Hematopoietic multipotent progenitor cell treated with erythropoietin and hydrocortisone succinate and interleukin-3 and kit ligand, for 17 days (in vitro differentiated cells): ENCODE measurements around the gene NLRP14.

ENCODE experiments used
- DNase-seq: peaks from one replicate; pipeline ENCODE4 v3.0.0-alpha.2; 2015; ENCODE audit warnings: low spot score

NLRP14 gene

DNA sequence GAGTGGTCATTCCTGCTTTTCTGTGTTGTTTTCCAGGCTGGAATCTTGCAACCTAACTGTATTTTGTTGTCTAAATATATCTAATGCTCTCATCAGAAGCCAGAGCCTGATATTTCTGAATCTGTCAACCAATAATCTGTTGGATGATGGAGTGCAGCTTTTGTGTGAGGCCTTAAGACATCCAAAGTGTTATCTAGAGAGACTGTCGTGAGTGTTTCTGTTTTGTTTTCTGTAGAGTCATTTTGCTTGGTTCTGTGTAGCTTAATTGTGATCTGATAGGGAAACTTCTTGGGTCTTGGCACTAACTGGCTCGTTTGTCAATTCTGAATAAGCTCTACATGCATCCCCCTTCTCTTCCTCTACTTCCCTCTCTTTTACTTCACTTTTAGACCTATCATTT lies 37.4 kb downstream of the NLRP14 start:
- no peak for DNase-seq

DNA sequence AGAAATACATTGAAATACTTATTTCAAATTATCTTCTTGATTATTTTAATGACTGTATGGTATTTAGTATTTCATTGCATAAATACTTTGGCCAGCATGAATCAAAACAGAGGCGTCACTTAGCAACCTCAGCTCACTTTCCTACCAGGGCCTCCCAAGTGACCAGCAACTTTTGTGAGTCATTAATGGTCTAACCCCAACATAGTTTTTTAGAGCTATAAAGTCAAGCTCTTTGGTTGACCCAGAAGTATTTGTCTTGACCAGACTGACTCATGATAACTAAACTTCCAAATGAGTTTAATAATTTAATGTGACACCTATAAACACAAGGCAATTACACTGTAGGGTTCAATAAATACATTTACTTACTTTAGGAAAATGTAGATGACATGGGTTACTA lies 40.6 kb downstream of the NLRP14 start:
- DNase-seq, result no peak

DNA sequence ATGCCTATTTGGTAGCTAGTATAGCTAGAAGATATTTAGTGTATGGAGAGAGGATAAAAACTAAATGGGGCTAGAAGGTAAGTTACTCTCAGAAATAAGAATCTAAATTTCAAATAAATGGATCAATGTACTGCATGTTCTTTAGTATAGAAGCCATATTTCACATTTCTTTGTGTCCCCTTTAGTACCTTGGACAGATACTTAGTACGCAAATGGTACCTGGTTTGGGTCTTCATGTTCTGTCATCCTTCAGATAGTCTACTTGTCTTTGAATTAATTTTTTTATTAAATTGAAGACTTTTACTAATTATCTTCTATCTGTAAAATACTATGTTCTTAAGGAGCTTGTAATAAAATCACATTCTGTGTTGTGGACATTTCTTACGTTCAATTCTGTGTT lies 42.3 kb downstream of the NLRP14 start:
- DNase-seq, result no peak

DNA sequence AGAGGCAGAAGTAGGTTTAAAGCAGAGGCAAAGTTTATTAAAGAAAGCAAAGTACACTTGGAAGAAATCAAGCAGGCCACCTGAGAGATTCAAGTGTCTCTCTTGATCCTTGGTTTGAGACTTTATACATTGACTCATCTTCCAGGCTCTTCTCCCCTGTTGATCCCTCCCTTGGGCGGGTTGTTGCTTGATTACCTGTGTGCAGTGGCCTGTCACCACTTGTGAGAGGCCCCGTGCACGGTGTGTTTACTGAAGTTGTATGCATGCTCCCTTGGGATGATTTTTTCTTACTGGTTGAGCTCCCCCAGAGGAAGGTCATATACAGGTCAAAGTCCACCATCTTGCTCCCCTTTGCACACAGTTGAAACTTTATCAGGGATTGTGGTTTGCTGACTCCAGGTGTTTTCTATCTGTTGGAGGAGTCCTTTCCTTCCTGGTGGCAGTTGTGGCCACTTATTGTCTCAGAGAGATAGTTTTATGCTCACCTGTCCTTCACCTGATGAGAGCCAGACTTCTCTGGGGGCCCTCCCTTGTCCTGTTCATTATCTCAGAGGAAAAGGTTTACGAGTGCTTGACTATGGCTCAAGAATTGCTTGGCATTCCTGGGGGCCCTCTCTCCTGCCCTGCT lies 52.2 kb downstream of the NLRP14 start:
- DNase-seq, result no peak

- DNase-seq, result no peak
Measured at GRCh38 chr11:7077101-7077500, 56.8 kb downstream of the NLRP14 start.

DNA sequence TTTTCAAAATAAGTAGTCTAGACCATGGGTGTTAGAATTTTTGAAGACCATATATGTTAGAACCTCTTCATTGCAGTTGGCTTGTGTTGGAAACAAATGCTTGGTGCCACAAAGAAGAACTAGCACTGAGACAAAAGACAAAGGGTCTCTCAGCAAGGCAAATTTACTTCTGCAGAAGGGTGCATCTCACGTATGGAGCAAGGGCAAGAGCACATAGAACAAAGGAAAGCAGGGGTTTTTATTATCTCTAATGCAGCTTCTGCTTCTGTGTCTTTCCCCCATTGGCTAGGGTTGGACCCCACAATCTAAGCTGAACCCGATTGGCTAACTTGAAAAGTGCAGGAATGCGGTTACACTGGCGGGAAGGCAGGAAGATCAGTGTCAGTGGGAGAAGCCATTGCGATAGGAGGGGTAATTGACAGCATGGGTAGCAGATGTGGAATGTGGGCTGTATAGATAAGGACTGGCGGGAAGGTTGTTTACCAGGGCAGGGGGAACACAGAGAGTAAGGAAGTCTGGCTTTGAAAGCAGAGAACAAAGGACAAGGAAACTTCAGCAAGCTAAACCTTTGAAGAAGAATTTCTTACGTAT lies 59.4 kb downstream of the NLRP14 start:
- no peak for DNase-seq

DNA sequence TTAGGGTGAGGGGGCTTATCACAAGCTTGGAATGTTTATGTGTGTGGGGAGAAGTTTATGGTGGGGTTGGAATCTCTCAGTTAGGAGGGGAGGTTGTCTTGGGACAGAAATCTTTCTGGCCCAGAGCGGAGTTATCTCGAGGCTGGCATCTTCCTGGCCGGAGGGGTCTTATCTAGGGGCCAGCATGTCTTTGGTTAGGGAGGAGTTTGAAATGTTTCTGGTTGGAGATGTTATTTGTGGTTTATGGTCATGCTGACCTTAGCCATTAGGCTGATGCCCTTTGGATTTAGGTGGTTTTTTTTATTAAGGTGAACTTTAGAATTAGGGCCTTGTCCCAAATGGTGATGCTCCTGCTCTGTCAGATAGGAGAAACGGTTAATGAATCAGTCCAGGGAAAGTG lies 60.6 kb downstream of the NLRP14 start:
- DNase-seq, result no peak

DNA sequence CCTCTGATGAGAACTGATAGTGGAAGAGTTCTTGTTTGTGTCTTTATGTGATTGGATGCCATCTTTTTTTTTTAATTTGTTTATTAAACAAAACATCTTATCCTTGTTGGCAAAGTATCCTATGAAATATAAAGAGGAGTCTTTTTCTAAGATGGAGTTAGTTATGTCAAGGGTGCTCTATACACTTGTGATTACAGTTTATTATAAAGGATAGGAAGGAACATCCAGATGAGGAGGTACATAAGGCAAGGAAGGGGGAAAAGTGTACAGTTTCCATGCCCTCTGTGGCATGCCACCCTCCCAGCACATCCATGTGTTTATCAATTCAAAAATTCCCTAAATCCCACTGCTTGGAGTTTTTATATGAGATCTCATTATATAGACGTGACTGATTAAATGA lies 61.2 kb downstream of the NLRP14 start:
- DNase-seq, result no peak

DNA sequence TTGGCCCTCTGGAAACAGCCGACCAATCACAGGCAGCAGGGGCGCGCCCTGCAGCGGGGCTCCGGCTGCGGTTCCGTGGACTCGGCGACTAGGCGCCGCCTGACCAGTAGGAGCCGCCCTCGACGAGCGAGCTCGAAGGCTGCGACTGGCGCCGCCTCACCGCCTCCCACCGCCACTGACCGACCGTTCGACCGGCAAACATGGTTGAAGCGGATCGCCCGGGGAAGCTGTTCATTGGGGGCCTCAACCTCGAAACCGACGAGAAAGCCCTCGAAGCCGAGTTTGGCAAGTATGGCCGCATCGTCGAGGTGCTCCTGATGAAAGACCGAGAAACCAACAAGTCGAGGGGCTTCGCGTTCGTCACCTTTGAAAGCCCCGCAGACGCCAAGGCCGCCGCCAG lies 68.6 kb downstream of the NLRP14 start, which contains the start of gene RBMXL2:
Gene RBMXL2, plus strand, starts transcription at position 78 of the 400 bp plus-strand sequence. Its CDS starts 123 bp downstream, at position 201.
- no peak for DNase-seq

GRCh38 chr11:7089328-7090251 lies 69.3 kb downstream of the NLRP14 start:
- no peak for DNase-seq

- DNase-seq, result peak; percentile 16
Measured at GRCh38 chr11:7098235-7098832, 78.1 kb downstream of the NLRP14 start.

- no peak for DNase-seq
Measured at GRCh38 chr11:7115780-7116179, 95.5 kb downstream of the NLRP14 start.

GRCh38 chr11:7116370-7116769 lies 96.1 kb downstream of the NLRP14 start:
- no peak for DNase-seq
